Liver (tissue), 3 donors: ENCODE data around the gene SCIN.

Experiments
- CTCF ChIP-seq: fragments of 150-350 bp; IDR thresholded peaks from 2 replicates; pipeline ENCODE4 v1.5.1; 2017; ENCODE audit warnings: improper control_type of control experiment, low read depth, low read length; ENCODE audit not compliant: missing input control
- HNF4A ChIP-seq, 2 donors: conservative IDR thresholded peaks; 2 replicates each; pipeline ENCODE4 v1.6.1; 2016; ENCODE audit warnings: antibody characterized with exemption in 2 of 2, mild to moderate bottlenecking in 2 of 2
- JUND ChIP-seq, 2 donors: IDR thresholded peaks; 2 replicates each; pipeline ENCODE4 v1.6.1; 2016; ENCODE audit warnings: antibody characterized with exemption in 2 of 2
- MAX ChIP-seq: IDR thresholded peaks from 2 replicates; pipeline ENCODE4 v1.6.1; 2016; ENCODE audit warnings: antibody characterized with exemption
- REST ChIP-seq: IDR thresholded peaks from 2 replicates; pipeline ENCODE4 v1.6.1; 2016; ENCODE audit warnings: antibody characterized with exemption, mild to moderate bottlenecking
- TAF1 ChIP-seq: conservative IDR thresholded peaks from 2 replicates; pipeline ENCODE4 v1.6.1; 2016; ENCODE audit warnings: antibody characterized with exemption, mild to moderate bottlenecking
- donor health status: healthy.
- donor health status: healthy.

- TF ChIP-seq REST (no peak), CTCF (no peak), JUND (IDR thresholded peaks at IDR 0.05) (no peak), TAF1 (no peak), HNF4A (conservative IDR thresholded peaks at IDR 0.05) (no peak), MAX (no peak)
These were observed 114.2 kb downstream of the SCIN start for GRCh38 chr7:12684733-12685132.
